Sigmoid colon (tissue), 7 donors: Measurements from ENCODE around the gene UGT1A10. TPM values are rescaled to one million over a fixed set of nuclear protein-coding genes. Genes with fewer than 3 reads are reported as not detected.
"Not testable (repeated sequence)": the region's sequence is repeated elsewhere in the genome, so short reads cannot be mapped to it uniquely, and the experiment has no call there.

ENCODE experiments used
- DNase-seq: peaks from one replicate; pipeline ENCODE4 v3.0.0-alpha.2; 2019
- H3K27ac ChIP-seq, 4 donors: fragments of 200-600 bp; sonication (generic); one replicate each; pipeline ENCODE4 v1.5.1; 2016 to 2019; ENCODE audit warnings: mild to moderate bottlenecking in 1 of 4
- H3K27me3 ChIP-seq, 3 donors: fragments of 200-600 bp; sonication (generic); one replicate each; pipeline ENCODE4 v1.5.1; 2019; ENCODE audit warnings: mild to moderate bottlenecking in 1 of 3
- H3K36me3 ChIP-seq, 4 donors: fragments of 200-600 bp; sonication (generic); one replicate each; pipeline ENCODE4 v1.5.1; 2016 to 2019
- H3K4me1 ChIP-seq, 4 donors: fragments of 200-600 bp; sonication (generic); one replicate each; pipeline ENCODE4 v1.5.1; 2017 to 2019
- H3K4me3 ChIP-seq, 4 donors: fragments of 200-600 bp; sonication (generic); one replicate each; pipeline ENCODE4 v1.5.1; 2017 to 2019; ENCODE audit warnings: mild to moderate bottlenecking in 2 of 4, moderate library complexity in 1 of 4
- H3K9me3 ChIP-seq, 4 donors: fragments of 200-600 bp in 3 of 4; sonication (generic) in 3 of 4; one replicate each; pipeline versions ENCODE4 v1.5.1 to v1.6.1; 2013 to 2019
- EP300 ChIP-seq, 4 donors: sonication (generic); formaldehyde crosslinking; IDR thresholded peaks; one replicate each; pipeline ENCODE4 v1.6.1; 2017; ENCODE audit warnings: antibody characterized with exemption in 4 of 4
- POLR2A ChIP-seq, 2 donors: fragments of 450-650 bp; IDR thresholded peaks; one replicate each; pipeline ENCODE4 v1.6.1; 2016; ENCODE audit warnings: antibody characterized with exemption in 2 of 2, mild to moderate bottlenecking in 2 of 2, moderate library complexity in 2 of 2
- POLR2AphosphoS5 ChIP-seq, 4 donors: sonication (generic); formaldehyde crosslinking; IDR thresholded peaks; one replicate each; pipeline ENCODE4 v1.6.1; 2017; ENCODE audit warnings: antibody characterized with exemption in 4 of 4
- WGBS, 2 donors: extraction: QIAGEN DNeasy Blood & Tissue Kit; methylation state at CpG; one replicate each; pipeline ENCODE4 v1.1.7; 2013; 5-methylcytosine and 5-hydroxymethylcytosine counted together
- intact Hi-C: fragments of 100-400 bp; cut with DNase I; formaldehyde crosslinking; loops from one replicate; pipeline ENCODE4 v1.15.1; 2023
- polyA plus RNA-seq, 3 donors: library from polyadenylated mRNA; stranded (reverse); fragments of 200-250 nt; gene quantifications; one replicate each; pipeline ENCODE4 v1.2.3, GENCODE V29; 2013
- total RNA-seq, 4 donors: library from RNA; depleted of rRNA; stranded (reverse); fragments of >200 nt; gene quantifications; one replicate each; pipeline ENCODE4 v1.1.0, GENCODE V29; 2016
- TF ChIP-seq, protein P1 (sequence below), 4 experiments: fragments of 450-650 bp in 3 of 4; fragments of 200-600 bp in 1 of 4; IDR thresholded peaks; one replicate each; pipeline ENCODE4 v1.5.1; 2016 to 2019; ENCODE audit warnings: antibody characterized with exemption in 4 of 4, mild to moderate bottlenecking in 3 of 4, moderate library complexity in 2 of 4
- donor health status: healthy with polysubstance abuse.
- donor health status: Bipolar disorder and iron deficiency.
- donor health status: healthy.

UGT1A10 gene
- total and polyA plus RNA-seq, 7 donors, result 10.8 to 27.3 (median 19.7) TPM; not detected in 4

DNA sequence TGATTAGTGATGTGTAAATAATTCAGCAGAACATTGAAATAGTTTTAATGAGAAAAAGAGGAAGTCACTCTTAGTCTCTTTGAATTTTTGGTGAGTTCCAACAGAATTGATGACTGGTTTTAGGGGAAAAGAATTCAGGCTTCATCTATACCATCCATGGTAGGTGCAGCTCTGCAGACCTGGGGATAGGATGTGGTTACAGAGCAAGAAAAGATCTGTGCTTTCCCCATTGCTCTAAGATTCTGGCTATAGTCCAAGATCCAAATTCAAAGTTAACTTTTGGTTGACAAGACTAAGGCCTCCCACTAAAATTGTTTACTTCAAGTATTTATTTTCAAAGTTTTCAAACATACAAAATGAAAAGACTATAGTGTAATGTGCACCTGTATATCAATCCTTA is 3.6 kb downstream of the UGT1A10 start:
- no peak for TF ChIP-seq EP300 (IDR thresholded peaks at IDR 0.05)
- no peak for TF ChIP-seq POLR2A (IDR thresholded peaks at IDR 0.05)
- TF ChIP-seq, protein P1, sequence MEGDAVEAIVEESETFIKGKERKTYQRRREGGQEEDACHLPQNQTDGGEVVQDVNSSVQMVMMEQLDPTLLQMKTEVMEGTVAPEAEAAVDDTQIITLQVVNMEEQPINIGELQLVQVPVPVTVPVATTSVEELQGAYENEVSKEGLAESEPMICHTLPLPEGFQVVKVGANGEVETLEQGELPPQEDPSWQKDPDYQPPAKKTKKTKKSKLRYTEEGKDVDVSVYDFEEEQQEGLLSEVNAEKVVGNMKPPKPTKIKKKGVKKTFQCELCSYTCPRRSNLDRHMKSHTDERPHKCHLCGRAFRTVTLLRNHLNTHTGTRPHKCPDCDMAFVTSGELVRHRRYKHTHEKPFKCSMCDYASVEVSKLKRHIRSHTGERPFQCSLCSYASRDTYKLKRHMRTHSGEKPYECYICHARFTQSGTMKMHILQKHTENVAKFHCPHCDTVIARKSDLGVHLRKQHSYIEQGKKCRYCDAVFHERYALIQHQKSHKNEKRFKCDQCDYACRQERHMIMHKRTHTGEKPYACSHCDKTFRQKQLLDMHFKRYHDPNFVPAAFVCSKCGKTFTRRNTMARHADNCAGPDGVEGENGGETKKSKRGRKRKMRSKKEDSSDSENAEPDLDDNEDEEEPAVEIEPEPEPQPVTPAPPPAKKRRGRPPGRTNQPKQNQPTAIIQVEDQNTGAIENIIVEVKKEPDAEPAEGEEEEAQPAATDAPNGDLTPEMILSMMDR (IDR thresholded peaks at IDR 0.05), result no peak
- no peak for TF ChIP-seq POLR2AphosphoS5 (IDR thresholded peaks at IDR 0.05)

DNA sequence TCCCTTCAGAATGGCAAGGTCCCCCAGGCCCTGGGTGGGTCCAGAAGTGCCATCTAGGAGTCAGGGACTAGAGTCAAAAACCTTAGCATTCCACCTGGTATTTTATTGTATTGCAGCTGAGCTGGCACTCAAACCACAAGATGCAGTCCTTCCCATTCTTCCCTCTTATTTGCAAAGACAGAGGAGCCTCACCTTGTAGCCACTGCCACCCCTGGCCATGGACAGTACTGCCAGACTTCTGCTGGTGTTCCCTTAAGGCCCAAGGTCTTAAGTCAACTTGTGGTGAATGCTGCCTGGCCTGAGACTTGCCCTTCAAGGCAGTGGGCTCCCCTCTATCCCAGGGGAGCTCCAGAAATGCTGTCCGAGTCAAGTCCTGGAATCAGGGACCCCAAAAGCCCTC is 6.9 kb downstream of the UGT1A10 start:
- Histone ChIP-seq H3K27ac (no peak overlapping the region), H3K4me1 (no peaks in the 10 kb centered on the region), H3K9me3 (peaks cover 0 to 13% (median 0%) of the 10 kb centered on the region in 4 donors), H3K27me3 (no peaks in the 10 kb centered on the region), H3K4me3 (no peak overlapping the region), H3K36me3 (no peaks in the 10 kb centered on the region)
- TF ChIP-seq, protein P1 (IDR thresholded peaks at IDR 0.05), result no peak
- TF ChIP-seq POLR2A (IDR thresholded peaks at IDR 0.05) (no peak), EP300 (IDR thresholded peaks at IDR 0.05) (no peak), POLR2AphosphoS5 (IDR thresholded peaks at IDR 0.05) (no peak)
- WGBS, 2 donors, result 91 to 99% methylated on average over 1 of the region's 1 CpG
- no peak for DNase-seq
- intact Hi-C loops, result no loop called here

More for the DNA sequence above, 3.6 kb downstream of the UGT1A10 start:
- Histone ChIP-seq H3K27ac (no peak overlapping the region), H3K36me3 (no peaks in the 10 kb centered on the region), H3K27me3 (no peaks in the 10 kb centered on the region), H3K4me3 (no peak overlapping the region), H3K9me3 (peaks cover 0 to 1% (median 0%) of the 10 kb centered on the region in 4 donors), H3K4me1 (no peaks in the 10 kb centered on the region)
- intact Hi-C loops, result no loop called here
- no peak for DNase-seq

DNA sequence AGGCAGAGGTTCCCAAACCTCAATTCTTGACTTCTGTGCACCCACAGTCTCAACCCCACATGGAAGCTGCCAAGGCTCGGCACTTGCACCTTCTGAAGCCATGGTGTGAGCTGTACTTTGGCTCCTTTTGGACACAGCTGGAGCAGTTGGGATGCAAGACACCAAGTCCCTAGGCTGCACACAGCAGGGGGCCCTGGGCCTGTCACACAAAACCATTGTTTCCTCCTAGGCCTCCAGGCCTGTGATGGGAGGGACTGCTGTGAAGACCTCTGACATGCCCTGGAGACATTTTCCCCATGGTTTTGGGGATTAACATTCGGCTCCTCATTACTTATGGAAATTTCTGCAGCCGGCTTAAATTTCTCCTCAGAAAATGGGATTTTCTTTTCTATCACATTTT is 9.8 kb downstream of the UGT1A10 start:
- H3K36me3 ChIP-seq, DNase-seq, H3K27me3 ChIP-seq, H3K27ac ChIP-seq, H3K4me1 ChIP-seq, H3K4me3 ChIP-seq, intact Hi-C loops: not testable (repeated sequence)
- 95 to 96% methylated on average over 3 of the region's 3 CpGs for WGBS, 2 donors
- peaks cover 0 to 13% (median 0%) of the 10 kb centered on the region in 4 donors for H3K9me3 ChIP-seq

DNA sequence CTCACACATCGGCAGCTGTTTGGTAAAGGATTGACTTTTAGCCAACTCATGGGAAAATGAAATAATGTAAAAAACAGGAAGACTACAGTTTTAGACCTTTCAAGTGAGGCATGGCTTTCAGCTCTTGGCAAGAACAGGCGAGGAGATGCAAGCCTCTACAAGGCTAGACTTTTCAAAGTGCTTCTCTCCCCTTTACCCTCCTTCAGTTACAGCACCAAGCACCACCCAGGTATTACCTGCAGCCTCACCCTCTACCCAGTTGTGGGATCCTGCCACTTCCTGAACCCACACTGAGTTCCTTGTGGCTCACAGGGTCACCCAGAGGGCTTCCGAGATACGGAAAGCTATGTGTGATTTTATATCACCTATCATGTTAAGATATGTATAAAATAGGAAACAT is 14.7 kb downstream of the UGT1A10 start:
- WGBS, 2 donors, result 19 to 73% methylated on average over 4 of the region's 4 CpGs
- peaks cover 0 to 6% (median 0%) of the 10 kb centered on the region in 4 donors for H3K9me3 ChIP-seq
- H3K27me3 ChIP-seq, result no peaks in the 10 kb centered on the region
- no peak for TF ChIP-seq POLR2A (IDR thresholded peaks at IDR 0.05)
- no peak for TF ChIP-seq EP300 (IDR thresholded peaks at IDR 0.05)
- TF ChIP-seq, protein P1 (IDR thresholded peaks at IDR 0.05), result no peak
- no peak for TF ChIP-seq POLR2AphosphoS5 (IDR thresholded peaks at IDR 0.05)
- no peak for DNase-seq
- no peak overlapping the region for H3K27ac ChIP-seq
- H3K4me3 ChIP-seq, result no peak overlapping the region
- intact Hi-C loops, result no loop called here
- no peaks in the 10 kb centered on the region for H3K36me3 ChIP-seq
- H3K4me1 ChIP-seq, result no peaks in the 10 kb centered on the region

DNA sequence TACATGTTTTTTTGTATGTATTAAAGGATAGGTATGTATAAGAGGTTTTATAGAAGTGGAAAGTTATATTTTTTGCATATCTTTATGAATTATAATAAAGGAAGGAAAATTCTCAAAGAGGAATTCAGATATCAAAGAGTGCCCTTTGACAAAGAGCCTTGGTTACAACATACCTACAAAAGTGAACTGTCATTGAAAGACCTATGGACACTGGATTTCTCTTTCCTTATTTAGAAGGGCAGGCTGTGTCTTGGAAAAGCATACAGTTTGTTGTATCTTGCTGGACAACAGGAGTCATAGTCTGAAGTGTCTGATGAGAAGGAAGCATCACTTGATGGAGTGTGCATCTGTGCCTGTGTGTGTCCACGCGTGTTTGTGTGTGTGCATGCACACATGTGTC is 15.2 kb downstream of the UGT1A10 start:
- no peaks in the 10 kb centered on the region for H3K36me3 ChIP-seq
- H3K27me3 ChIP-seq, result no peaks in the 10 kb centered on the region
- WGBS, 2 donors, result 96 to 97% methylated on average over 2 of the region's 2 CpGs
- H3K27ac ChIP-seq, result no peak overlapping the region
- peaks cover 0 to 3% (median 0%) of the 10 kb centered on the region in 4 donors for H3K9me3 ChIP-seq
- TF ChIP-seq, protein P1 (IDR thresholded peaks at IDR 0.05), result no peak
- TF ChIP-seq EP300 (IDR thresholded peaks at IDR 0.05), result no peak
- TF ChIP-seq POLR2A (IDR thresholded peaks at IDR 0.05), result no peak
- no peak for TF ChIP-seq POLR2AphosphoS5 (IDR thresholded peaks at IDR 0.05)
- no peaks in the 10 kb centered on the region for H3K4me1 ChIP-seq
- no peak for DNase-seq
- H3K4me3 ChIP-seq, result no peak overlapping the region
- intact Hi-C loops, result no loop called here
